ENCODE measurements around the gene USB1.
"Not testable (repeated sequence)": the region's sequence is repeated elsewhere in the genome, so short reads cannot be mapped to it uniquely, and the experiment has no call there.

USB1 gene

DNA sequence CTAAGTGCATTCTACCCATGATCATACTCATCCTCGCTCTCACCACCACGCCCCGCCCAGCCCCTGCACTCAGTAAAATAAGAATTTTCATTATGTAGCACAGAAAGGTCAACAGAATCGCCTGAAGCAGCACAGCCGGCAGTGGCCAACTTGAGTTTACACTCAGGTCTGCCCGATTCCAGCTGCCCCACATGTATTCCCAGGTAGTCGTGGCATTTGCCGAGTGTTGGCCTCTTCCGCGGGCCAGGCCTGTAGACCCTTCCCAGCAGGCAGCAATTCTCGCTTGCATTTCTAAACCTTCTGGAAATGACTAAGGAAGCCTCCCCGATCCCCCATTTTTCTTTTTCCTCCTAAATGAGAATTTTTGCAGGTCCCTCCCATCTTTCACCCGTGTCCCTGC, 30.9 kb upstream of the USB1 start:
- DNase-seq (ENCODE audit: low read depth): no peak

- no peak for DNase-seq (ENCODE audit: low read depth)
Measured at GRCh38 chr16:57970970-57971369, 30.2 kb upstream of the USB1 start, which contains the start of gene CNGB1. Gene CNGB1 (minus strand): TSS chr16:57971128. CDS start chr16:57967286, 3,842 bp downstream.

DNA sequence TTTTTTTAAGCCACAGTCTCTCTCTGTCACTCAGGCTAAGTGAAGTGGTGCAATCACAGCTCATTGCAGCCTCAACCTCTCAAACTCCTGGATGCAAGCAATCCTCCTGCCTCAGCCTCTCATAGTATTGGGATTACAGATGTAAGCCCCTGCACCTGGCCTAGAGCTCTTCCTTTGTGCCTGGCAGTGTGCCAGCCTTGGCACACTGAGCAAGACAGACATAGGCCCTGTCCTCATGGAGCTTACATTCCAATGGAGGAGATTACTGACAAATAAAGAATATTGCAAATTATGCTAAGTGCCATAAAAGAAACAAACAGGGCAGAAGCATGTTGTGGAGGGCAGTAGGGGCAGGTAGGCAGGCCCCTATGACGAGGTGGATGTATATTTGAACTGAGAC, 29.4 kb upstream of the USB1 start:
- DNase-seq (ENCODE audit: low read depth): no peak

DNA sequence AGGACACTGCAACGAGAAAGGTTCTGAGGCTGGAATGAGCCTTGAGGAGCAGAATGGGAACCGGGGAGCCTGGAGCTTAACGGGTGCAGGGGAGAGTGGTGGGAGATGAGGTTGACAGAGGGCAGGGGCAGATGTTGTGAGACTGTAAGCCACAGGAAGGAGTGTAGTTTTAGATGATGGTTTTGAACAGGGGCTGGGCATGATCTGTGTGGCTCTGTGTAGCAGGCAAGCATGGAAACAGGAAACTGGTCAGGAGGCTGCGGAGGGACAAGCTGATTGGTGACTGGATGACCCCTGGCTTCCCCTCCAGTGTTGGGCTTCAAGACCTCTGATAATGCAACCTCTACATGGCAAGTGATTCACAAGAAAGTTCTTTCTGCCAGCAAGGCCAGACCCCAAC, 28.9 kb upstream of the USB1 start:
- no peak for DNase-seq (ENCODE audit: low read depth)

GRCh38 chr16:57976331-57976796, 24.8 kb upstream of the USB1 start:
- DNase-seq (ENCODE audit: low read depth): no peak

DNA sequence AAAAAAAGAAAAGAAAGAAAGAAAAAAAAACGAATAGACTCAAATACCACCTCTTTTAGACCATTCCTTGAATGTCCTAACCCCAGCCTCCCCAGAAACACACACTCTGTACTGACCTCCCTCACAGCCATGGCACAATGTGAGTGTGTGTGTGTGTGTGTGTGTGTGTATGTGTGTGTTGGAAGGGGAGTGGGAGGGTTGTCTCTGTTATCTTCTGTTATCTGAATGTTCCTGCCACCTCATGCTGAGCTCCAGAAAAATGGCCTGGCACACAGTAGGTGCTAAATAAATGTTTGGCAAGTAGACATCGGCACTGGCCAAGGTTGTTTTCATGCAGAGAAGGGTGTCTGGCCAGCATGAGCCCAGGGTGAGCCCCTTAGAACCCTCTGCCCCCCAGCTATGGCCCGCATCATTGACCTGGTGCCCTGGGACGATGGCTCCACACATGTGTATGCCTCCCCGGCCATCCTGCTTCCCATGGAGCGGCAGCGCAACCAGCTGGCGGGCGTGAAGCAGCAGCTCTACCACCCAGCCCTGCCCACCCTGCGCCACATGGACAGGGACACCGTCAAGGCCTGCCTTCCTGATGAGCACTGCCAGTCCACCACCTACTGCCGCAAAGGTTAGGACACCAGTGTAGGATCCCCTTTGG, 23.7 kb upstream of the USB1 start:
- DNase-seq (ENCODE audit: low read depth): no peak

DNA sequence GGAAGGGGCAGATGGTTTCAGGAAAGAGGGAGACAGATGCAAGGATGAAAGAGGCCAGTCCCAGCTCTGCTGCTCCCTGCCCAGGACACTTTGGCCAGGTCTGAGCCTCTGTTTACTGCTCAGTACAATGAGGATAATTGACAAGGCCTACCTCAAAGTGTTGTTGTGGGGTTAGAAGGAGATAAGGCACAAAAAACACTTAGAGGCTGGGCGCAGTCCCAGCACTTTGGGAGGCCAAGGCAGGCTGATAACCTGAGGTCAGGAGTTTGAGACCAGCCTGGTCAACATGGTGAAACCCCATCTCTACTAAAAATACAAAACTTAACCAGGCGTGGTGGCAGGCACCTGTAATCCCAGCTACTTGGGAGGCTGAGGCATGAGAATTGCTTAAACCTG, 23.1 kb upstream of the USB1 start:
- DNase-seq (ENCODE audit: low read depth): not testable (repeated sequence)

DNA sequence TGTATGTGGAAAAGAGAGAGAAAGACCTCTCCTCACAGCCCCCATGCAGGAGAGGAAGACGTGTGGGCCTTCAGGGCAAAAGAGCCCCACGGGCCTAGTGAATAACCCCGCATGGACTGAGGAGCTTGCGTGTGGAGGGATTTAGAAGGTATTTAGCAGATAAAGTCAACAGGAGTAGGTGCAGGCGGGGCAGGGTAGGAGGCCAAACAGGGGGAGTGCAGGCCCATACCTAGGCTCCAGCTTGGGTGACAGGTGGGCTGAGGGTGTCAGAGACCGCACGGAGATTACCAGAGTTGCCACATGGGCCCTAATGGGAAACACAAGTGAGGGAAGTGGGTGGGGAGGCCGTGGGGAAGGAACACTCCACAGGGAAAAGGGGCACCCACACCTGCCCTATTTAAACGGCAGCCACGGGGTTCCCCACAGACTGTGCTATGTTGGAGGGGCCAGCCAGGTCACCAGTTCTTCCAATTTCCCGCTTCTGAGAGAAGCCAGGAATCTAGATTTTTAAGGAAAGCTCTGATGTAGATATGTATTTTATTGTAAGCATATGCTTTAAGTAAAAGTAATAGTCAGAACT, 22.1 kb upstream of the USB1 start:
- no peak for DNase-seq (ENCODE audit: low read depth)

- no peak for DNase-seq (ENCODE audit: low read depth)
Measured at GRCh38 chr16:57981636-57982035, 19.6 kb upstream of the USB1 start.

- DNase-seq (ENCODE audit: low read depth): no peak
Measured at GRCh38 chr16:57982385-57982784, 18.8 kb upstream of the USB1 start.

DNA sequence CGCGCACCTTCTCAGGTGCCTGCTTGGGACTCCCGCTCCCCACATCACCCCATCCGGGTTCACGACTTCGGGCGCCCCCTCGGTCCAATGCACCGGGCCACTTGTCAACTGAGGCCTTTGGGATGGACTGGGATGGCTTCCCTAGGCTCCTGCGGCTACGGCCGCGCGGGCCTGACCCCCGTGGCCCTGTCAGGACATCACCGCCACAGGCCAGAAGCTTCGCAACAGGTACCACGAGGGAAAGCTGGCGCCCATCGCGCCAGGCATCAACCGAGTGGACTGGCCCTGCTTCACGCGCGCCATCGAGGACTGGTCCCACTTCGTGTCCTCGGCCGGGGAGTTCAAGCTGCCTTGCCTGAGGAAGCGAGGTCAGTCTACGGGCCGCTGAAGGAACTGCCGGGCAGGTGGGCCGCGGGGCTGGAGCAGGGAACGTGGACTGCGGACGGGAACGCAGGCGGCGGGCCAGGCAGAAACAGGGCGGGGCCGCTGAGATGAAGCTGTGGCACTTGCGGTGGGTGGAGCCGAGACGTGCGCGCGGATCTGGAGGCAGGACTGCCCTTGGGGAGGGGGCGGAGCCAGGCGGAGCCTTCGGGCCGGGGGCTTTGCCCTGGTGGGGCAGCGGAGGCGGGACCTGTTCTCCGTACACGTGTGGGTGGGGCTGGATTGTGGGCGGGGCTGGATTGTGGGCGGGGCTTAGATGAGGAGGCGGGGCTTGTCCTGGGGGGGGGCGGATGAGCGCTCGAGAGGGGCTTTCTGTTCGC, 16.6 kb upstream of the USB1 start:
- no peak for DNase-seq (ENCODE audit: low read depth)

DNA sequence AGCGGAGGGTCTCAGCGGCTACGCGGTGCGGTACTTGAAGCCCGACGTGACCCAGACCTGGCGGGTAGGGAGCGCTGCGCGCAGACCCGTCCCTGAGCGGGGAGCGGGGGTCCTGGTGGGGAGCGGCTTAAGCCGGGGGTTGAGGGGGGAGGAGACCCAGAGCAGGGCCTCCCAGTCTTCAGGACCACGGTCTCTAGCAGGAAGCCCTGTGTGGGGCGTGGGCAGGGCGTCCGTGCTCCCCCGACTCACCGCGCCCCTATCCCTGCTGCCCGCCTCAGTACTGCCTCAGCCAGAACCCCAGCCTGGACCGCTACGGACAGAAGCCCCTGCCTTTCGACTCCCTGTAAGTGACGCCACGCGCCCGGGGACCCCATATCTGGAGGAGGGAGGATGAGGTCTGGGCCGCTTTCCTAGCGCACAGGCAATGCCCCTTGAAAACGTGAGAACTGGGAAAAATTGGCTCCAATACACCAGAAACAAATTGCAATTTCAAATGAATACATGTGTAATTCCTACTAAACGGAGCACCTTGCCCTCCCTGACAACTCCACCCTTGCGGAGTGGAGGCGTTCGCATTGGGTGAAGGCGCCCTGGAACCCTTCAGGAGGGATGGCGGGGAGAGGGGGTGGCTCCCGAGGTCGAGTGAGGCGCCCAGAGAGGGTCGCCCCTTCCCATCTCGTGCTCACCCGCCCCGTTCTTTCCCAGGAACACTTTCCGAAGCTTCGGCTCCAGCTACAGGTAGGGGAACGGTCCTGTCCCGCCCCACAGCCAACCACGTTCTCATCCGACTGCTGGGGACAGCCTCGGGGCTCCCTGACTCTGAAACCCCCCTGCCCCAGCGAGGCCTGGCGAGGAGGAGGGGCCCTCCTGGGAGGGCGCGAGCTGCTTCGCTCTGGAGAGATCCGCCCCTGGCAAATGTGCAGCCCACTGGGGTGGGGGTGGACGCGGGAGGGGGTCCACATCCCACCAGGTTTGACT, 15.7 kb upstream of the USB1 start:
- no peak for DNase-seq (ENCODE audit: low read depth)

- DNase-seq (ENCODE audit: low read depth): no peak
Measured at GRCh38 chr16:57986196-57986595, 15.0 kb upstream of the USB1 start.

DNA sequence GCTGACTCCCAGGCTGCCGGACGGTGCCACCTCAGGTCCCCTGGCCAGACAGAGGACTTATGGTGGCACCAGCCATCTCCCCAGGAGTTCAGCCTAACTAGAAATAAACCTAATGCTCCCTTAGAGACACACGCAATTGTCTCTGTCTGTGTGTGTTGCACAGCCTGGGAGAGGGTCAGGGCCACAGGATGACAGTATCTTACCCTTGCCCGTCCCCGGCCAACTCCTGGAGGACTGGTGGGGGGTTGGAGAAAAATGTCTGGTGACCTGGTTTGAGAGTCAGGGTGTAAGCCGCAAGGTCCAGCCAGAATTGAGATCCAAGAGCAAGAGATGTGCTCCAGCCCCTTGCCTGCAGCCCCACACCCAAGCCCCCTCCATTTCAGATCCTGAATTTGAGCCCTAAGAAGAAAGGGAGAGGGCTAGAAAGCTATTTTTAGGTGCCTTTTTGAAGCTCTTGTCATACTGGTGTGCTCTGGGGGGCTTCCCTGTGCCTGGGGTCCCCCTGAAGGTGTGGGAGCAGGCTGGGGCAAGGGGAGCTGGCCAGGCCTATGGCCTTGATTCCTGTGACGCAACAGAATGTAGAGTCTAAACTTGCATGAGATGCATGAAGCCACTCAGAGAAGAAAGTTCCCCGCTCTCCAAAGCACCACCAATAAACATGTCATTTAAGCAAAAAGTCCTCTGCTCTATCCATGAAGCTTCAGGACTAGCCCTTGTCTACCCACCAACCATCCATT, 13.6 kb upstream of the USB1 start:
- no peak for DNase-seq (ENCODE audit: low read depth)

- no peak for DNase-seq (ENCODE audit: low read depth)
Measured at GRCh38 chr16:57988929-57989328, 12.3 kb upstream of the USB1 start.

DNA sequence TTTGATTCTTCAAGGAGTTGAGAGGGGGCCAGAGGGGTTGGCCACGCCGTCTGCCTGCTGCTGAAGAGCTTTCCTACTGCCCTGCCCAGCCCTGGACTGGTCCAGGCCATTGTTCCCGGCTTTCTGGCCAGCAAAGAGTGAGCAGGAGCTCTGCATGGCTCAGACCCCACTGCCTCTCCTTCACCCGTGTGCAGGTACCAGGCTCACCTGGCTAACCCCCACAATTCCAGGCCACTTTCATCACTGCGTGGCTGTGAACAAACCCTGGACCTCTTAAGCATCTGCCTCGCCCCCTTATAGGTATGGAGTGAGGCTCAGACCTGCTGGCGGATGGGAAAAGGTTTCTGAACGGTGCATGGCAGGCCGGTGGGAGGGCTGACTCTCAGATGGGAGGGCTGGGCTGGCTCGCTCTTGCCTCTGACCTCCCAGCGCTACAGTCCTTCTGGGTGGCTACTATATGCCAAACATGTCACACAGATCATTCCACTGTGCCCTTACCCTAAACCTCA, 9.6 kb upstream of the USB1 start:
- DNase-seq (ENCODE audit: low read depth): no peak

DNA sequence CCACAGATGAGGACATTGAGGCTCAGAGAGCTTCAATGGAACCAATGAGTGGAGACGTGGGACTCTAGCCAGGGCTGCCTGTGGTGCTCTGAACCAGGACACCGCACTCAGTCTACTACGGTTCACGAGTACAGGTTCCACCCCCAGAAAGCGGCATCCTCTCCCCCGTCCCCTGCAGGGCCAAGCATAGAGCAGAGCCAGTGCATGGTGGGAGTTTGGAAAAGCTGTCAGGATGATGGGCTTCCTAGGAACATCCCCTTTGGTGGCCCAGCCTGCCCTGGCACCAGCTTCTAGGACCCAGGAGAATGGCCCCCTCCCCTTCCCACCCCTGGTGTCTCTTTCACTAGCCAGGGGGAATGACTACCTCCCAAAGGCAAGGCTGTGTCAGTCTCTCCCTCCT, 9.1 kb upstream of the USB1 start:
- no peak for DNase-seq (ENCODE audit: low read depth)

DNA sequence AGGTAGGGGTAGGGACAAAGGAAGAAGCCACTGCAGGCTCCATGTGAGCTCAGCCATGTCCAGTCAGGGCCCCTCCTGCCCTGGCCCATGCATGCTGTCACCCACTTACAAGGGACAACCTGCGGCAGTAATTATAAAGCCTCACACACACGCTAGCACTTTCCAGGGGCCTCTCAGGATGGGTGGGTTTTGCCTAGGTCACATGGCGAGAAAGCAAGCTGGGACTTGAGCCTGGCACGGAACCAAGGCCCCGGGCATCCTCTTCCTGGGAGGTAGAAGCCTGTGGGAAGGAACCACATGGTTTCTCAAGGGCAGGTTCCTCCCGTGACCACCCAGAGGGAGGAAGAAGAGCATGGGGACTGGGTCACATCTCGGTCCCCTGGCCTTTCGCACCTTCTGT, 7.8 kb upstream of the USB1 start:
- no peak for DNase-seq (ENCODE audit: low read depth)

- no peak for DNase-seq (ENCODE audit: low read depth)
Measured at GRCh38 chr16:57993897-57994296, 7.3 kb upstream of the USB1 start.

- DNase-seq (ENCODE audit: low read depth): no peak
Measured at GRCh38 chr16:57994361-57994760, 6.8 kb upstream of the USB1 start.

- no peak for DNase-seq (ENCODE audit: low read depth)
Measured at GRCh38 chr16:57994778-57995177, 6.4 kb upstream of the USB1 start.

All from GM04503 (cell line).